Upper lobe of left lung (tissue), 4 donors: Measurements from ENCODE around the gene DPYSL3.

Source experiments
- POLR2A ChIP-seq, 4 donors: fragments of 450-650 bp; IDR thresholded peaks; one replicate each; pipeline ENCODE4 v1.5.1; 2016 to 2017; ENCODE audit warnings: antibody characterized with exemption in 4 of 4, mild to moderate bottlenecking in 2 of 4
- TF ChIP-seq, protein P1 (sequence below), 6 experiments: fragments of 450-650 bp in 4 of 6; fragments of 200-600 bp in 2 of 6; sonication (generic) in 2 of 6; IDR thresholded peaks; one replicate each; pipeline ENCODE4 v1.5.1; 2016 to 2019; ENCODE audit warnings: antibody characterized with exemption in 6 of 6

DNA sequence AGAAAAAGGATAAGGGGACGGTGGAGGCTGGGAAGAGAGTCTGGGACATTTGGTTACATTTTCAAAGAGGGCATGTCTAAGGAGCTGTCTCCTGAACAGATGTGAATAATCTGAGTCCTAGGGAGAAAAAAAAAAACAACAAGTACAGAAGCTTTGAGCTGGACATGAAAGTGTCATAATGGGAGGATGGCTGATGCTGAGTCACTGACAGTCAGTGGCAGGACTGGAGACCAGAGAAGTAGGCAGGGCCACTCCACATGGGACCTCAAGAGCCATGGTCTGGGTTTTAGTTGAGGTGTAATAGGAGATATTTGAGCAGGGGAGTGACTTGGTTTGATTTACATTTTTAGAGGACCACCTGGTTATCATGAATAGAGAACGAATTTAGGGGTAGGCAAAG is 70.6 kb downstream of the DPYSL3 start:
- TF ChIP-seq, protein P1, sequence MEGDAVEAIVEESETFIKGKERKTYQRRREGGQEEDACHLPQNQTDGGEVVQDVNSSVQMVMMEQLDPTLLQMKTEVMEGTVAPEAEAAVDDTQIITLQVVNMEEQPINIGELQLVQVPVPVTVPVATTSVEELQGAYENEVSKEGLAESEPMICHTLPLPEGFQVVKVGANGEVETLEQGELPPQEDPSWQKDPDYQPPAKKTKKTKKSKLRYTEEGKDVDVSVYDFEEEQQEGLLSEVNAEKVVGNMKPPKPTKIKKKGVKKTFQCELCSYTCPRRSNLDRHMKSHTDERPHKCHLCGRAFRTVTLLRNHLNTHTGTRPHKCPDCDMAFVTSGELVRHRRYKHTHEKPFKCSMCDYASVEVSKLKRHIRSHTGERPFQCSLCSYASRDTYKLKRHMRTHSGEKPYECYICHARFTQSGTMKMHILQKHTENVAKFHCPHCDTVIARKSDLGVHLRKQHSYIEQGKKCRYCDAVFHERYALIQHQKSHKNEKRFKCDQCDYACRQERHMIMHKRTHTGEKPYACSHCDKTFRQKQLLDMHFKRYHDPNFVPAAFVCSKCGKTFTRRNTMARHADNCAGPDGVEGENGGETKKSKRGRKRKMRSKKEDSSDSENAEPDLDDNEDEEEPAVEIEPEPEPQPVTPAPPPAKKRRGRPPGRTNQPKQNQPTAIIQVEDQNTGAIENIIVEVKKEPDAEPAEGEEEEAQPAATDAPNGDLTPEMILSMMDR (IDR thresholded peaks at IDR 0.05): no peak
- no peak for TF ChIP-seq POLR2A (IDR thresholded peaks at IDR 0.05)
